Forelimb muscle (tissue), 1 donor: ENCODE data around the gene PRCD. TPM values are rescaled to one million over a fixed set of nuclear protein-coding genes. Genes with fewer than 3 reads are reported as not detected.
"Not testable (repeated sequence)": the region's sequence is repeated elsewhere in the genome, so short reads cannot be mapped to it uniquely, and the experiment has no call there.

Experiments used
- DNase-seq: peaks from one replicate; pipeline ENCODE4 v3.0.0-alpha.2; 2013; ENCODE audit warnings: low read depth
- polyA plus RNA-seq: library from polyadenylated mRNA; unstranded; fragments of 120-200 nt; gene quantifications from one replicate; pipeline ENCODE4 v1.2.1, GENCODE V29; 2013; ENCODE audit not compliant: insufficient read length

Gene PRCD
- polyA plus RNA-seq, 1 donor = 4.8 TPM

- DNase-seq = no peak
Measured at GRCh38 chr17:76504117-76504516, 35.7 kb upstream of the PRCD start.

- DNase-seq = no peak
Measured at GRCh38 chr17:76506408-76507345, 33.2 kb upstream of the PRCD start.

GRCh38 chr17:76508472-76509063, 31.3 kb upstream of the PRCD start:
- DNase-seq = not testable (repeated sequence)

- no peak for DNase-seq
Measured at GRCh38 chr17:76510831-76511244, 29.0 kb upstream of the PRCD start.

GRCh38 chr17:76511668-76512365, 28.0 kb upstream of the PRCD start:
- DNase-seq = no peak

GRCh38 chr17:76512366-76513305, 27.2 kb upstream of the PRCD start:
- DNase-seq = no peak

GRCh38 chr17:76513306-76513692, 26.5 kb upstream of the PRCD start:
- no peak for DNase-seq

GRCh38 chr17:76514355-76514754, 25.5 kb upstream of the PRCD start:
- DNase-seq = not testable (repeated sequence)

GRCh38 chr17:76515274-76515949, 24.4 kb upstream of the PRCD start:
- no peak for DNase-seq

- DNase-seq = no peak
Measured at GRCh38 chr17:76517638-76518038, 22.2 kb upstream of the PRCD start.

GRCh38 chr17:76519048-76519966, 20.5 kb upstream of the PRCD start:
- no peak for DNase-seq

- no peak for DNase-seq
Measured at GRCh38 chr17:76521262-76521661, 18.6 kb upstream of the PRCD start.

- DNase-seq = not testable (repeated sequence)
Measured at GRCh38 chr17:76521683-76522082, 18.2 kb upstream of the PRCD start.

- DNase-seq = no peak
Measured at GRCh38 chr17:76523084-76524037, 16.5 kb upstream of the PRCD start.

- DNase-seq = no peak
Measured at GRCh38 chr17:76524598-76525512, 15.0 kb upstream of the PRCD start.

- DNase-seq = not testable (repeated sequence)
Measured at GRCh38 chr17:76525513-76525833, 14.4 kb upstream of the PRCD start.

GRCh38 chr17:76527016-76527415, 12.8 kb upstream of the PRCD start:
- not testable (repeated sequence) for DNase-seq
